K562 (cell line): ENCODE measurements around the gene NDUFB7. TPM values are rescaled to one million over a fixed set of nuclear protein-coding genes. Genes with fewer than 3 reads are reported as not detected.

Experiments
- BMI1 ChIP-seq: fragments of 150-350 bp; IDR thresholded peaks from 2 replicates; pipeline ENCODE4 v1.6.1; 2014; ENCODE audit warnings: low read length
- E2F6 ChIP-seq, 2 experiments: IDR thresholded peaks; 2 replicates each; pipeline ENCODE4 v1.6.1; 2011; ENCODE audit warnings: borderline replicate concordance in 1 of 2, control low read depth in 1 of 2, low read depth in 1 of 2, low read length in 1 of 2, mild to moderate bottlenecking in 1 of 2, mixed read lengths in 1 of 2, moderate library complexity in 1 of 2; ENCODE audit not compliant: insufficient read depth in 1 of 2, insufficient read length in 1 of 2, poor library complexity in 1 of 2, severe bottlenecking in 1 of 2; ENCODE audit errors: extremely low read depth in 1 of 2
- ELF2 ChIP-seq: fragments of 250-450 bp; sonication (Bioruptor Pico); IDR thresholded peaks from 2 replicates; pipeline ENCODE4 v1.5.0; 2021; ENCODE audit warnings: mild to moderate bottlenecking
- FOXA3 ChIP-seq, 2 experiments: fragments of 450-650 bp in 1 of 2; sonication (generic) in 1 of 2; formaldehyde crosslinking; IDR thresholded peaks in 1 of 2; conservative IDR thresholded peaks in 1 of 2; 2 replicates each; pipeline versions ENCODE4 v1.4.0 to v1.8.0; 2020 to 2022; ENCODE audit warnings: mild to moderate bottlenecking in 2 of 2, missing genetic modification reagents in 1 of 2
- L3MBTL2 ChIP-seq: fragments of 450-650 bp; IDR thresholded peaks from 2 replicates; pipeline ENCODE4 v1.6.1; 2016; ENCODE audit warnings: mild to moderate bottlenecking, moderate library complexity
- MBD1 ChIP-seq: fragments of 250-450 bp; sonication (Bioruptor Pico); IDR thresholded peaks from 2 replicates; pipeline ENCODE4 v1.8.0; 2022; ENCODE audit warnings: inconsistent platforms
- NELFE ChIP-seq: IDR thresholded peaks from 2 replicates; pipeline ENCODE4 v1.6.1; 2011; ENCODE audit warnings: mild to moderate bottlenecking; ENCODE audit not compliant: insufficient read depth, insufficient read length
- PBX2 ChIP-seq, 2 experiments: IDR thresholded peaks in 1 of 2; conservative IDR thresholded peaks in 1 of 2; 2 replicates each; pipeline ENCODE4 v1.6.1; 2016; ENCODE audit warnings: low read depth in 2 of 2, mild to moderate bottlenecking in 1 of 2, missing compliant biosample characterization in 1 of 2, missing genetic modification characterization in 1 of 2, moderate library complexity in 1 of 2
- PKNOX1 ChIP-seq: fragments of 450-650 bp; IDR thresholded peaks from 2 replicates; pipeline ENCODE4 v1.6.1; 2016
- PTBP1 ChIP-seq: fragments of 200-400 bp; formaldehyde crosslinking; IDR thresholded peaks from 2 replicates; pipeline ENCODE4 v1.6.1; 2017; ENCODE audit warnings: low read depth, low read length
- SRF ChIP-seq, 2 experiments: fragments of 250-450, 450-650 bp in 1 of 2; sonication (Bioruptor Pico) in 1 of 2; sonication (generic) in 1 of 2; formaldehyde crosslinking; IDR thresholded peaks; 2 replicates each; pipeline versions ENCODE4 v1.5.0 to v1.5.1; 2020 to 2022; ENCODE audit warnings: mild to moderate bottlenecking in 1 of 2, missing genetic modification reagents in 1 of 2
- SRSF1 ChIP-seq: fragments of 200-400 bp; formaldehyde crosslinking; IDR thresholded peaks from 2 replicates; pipeline ENCODE4 v1.6.1; 2017; ENCODE audit warnings: mild to moderate bottlenecking, low read depth, low read length, moderate library complexity
- TAF1 ChIP-seq: IDR thresholded peaks from 2 replicates; pipeline ENCODE4 v1.6.1; 2011; ENCODE audit warnings: mild to moderate bottlenecking, low read length, moderate library complexity; ENCODE audit not compliant: insufficient read depth, control insufficient read depth, severe bottlenecking; ENCODE audit errors: extremely low read depth
- ZBTB33 ChIP-seq: sonication (generic); formaldehyde crosslinking; IDR thresholded peaks from 2 replicates; pipeline ENCODE4 v1.8.1; 2023; ENCODE audit warnings: mild to moderate bottlenecking, missing genetic modification reagents
- ZNF263 ChIP-seq: sonication (generic); formaldehyde crosslinking; IDR thresholded peaks from 2 replicates; pipeline ENCODE4 v1.8.0; 2022; ENCODE audit warnings: mild to moderate bottlenecking, missing genetic modification reagents, borderline replicate concordance
- ZNF445 ChIP-seq: fragments of 250-450 bp; sonication (Bioruptor Pico); IDR thresholded peaks from 2 replicates; pipeline ENCODE4 v1.4.0; 2020; ENCODE audit warnings: low read depth, mild to moderate bottlenecking, moderate library complexity
- polyA plus RNA-seq, 8 experiments: library from polyadenylated mRNA; depleted of rRNA in 4 of 8; stranded (reverse) in 5 of 8; unstranded in 3 of 8; fragments of >200 nt; fragmentation: Nextera tagmentation in 2 of 8; fragmentation: Illumina TruSeq in 1 of 8; extraction: Ambion mirVana in 2 of 8; extraction: Trizol in 1 of 8; gene quantifications; 2 replicates each; pipeline versions ENCODE4 v1.2.1 to v1.2.3, GENCODE V29; 2011 to 2014; ENCODE audit warnings: inconsistent platforms in 1 of 8, missing spikeins in 1 of 8
- total RNA-seq, 7 experiments: library from RNA; depleted of rRNA in 6 of 7; stranded (reverse); fragments of >200 nt in 6 of 7; fragmentation: Illumina TruSeq in 2 of 7; extraction: Trizol in 2 of 7; gene quantifications; 2 replicates each; pipeline versions ENCODE4 v1.2.1 to v1.2.3, GENCODE V29; 2011 to 2021; ENCODE audit warnings: low replicate concordance in 1 of 7

NDUFB7 gene
- total and polyA plus RNA-seq, 9 of the 15 experiments (the other 6 are each of a cell fraction or from before 2014, with no cell fraction given): 14.9 to 842 (median 137) TPM

DNA sequence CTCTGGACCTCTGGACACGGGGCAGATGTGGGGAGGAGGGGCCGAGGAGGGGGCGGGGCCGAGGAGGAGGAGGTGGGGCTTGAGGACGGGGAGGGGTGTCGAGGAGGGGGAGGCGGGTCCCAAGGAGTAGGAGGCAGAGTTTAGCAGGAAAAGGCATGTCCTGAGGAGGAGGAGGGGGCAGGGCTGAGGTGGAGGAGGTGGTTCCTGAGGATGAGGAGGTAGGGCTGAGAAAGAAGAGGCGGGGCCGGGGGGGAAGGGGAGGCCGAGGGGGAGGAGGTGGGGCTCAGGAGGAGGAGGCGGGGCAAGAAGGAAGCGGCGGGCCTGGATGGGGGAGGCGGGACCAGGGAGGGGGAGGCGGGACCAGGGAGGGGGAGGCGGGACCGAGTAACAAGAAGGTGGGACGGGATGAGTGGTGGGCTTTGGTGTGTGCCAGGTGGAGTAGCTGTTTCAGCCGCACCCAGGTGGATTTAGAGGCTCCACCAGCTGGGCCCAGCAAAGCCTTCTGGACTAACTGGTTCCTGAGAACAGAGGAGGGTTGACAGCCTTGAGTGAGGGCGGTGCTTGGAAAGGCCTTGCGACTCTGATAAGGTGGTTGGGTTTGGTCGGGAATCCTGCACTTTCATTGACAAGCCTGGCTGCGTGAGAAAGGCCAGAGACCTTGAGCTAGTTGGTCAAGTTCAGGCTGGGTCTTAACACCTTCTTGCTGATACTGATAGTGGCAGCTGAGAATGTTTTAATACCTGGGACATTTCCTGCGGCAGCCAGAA is 34.8 kb downstream of the NDUFB7 start (continued):
- TF ChIP-seq MBD1 (CRISPR knock-in tag) (no peak), ZBTB33 (peak; percentile 26; the same call in 1 of the 2 replicates), FOXA3 (CRISPR knock-in tag; conservative IDR thresholded peaks at IDR 0.05 in 1 of 2, IDR thresholded peaks at IDR 0.05 in 1 of 2) (no peak), E2F6 (IDR thresholded peaks at IDR 0.05; ENCODE audit: borderline replicate concordance in 1 of 2, extremely low read depth in 1 of 2, insufficient read depth in 1 of 2, insufficient read length in 1 of 2, low read depth in 1 of 2, low read length in 1 of 2, poor library complexity in 1 of 2, severe bottlenecking in 1 of 2) (peak in 1 of 2 experiments; percentile 48), NELFE (no peak), SRF (CRISPR knock-in tag; IDR thresholded peaks at IDR 0.05) (0 out of 4 replicates have a peak, but pooled peaks of 1 of the 2 experiments have one; percentile 25), SRSF1 (no peak), ELF2 (CRISPR knock-in tag) (no peak), BMI1 (no peak), PTBP1 (0 out of 2 replicates have a peak, but pooled peaks have one; percentile 39), ZNF445 (CRISPR knock-in tag) (no peak), TAF1 (peak; percentile 13), PKNOX1 (peak; percentile 86), ZNF263 (CRISPR knock-in tag) (peak; percentile 80), L3MBTL2 (peak; percentile 71), PBX2 (CRISPR knock-in tag; IDR thresholded peaks at IDR 0.05; ENCODE audit: low read depth) (no peak), PBX2 (tag; conservative IDR thresholded peaks at IDR 0.05; ENCODE audit: low read depth) (peak; percentile 59)
